Measurements from ENCODE around the gene ZGPAT.

- TF ChIP-seq CTCF (IDR thresholded peaks at IDR 0.05): no peak
- no peak for TF ChIP-seq POLR2A (IDR thresholded peaks at IDR 0.05)
Measured at GRCh38 chr20:63659370-63659769, 48.5 kb upstream of the ZGPAT start.

Measured in right lobe of liver (tissue), 4 donors.